Cerebellar nuclear complex (tissue), 1 donor: ENCODE measurements around the gene DCDC1.
"Not testable (repeated sequence)": the region's sequence is repeated elsewhere in the genome, so short reads cannot be mapped to it uniquely, and the experiment has no call there.

Source experiments
- DNase-seq, 2 experiments: peaks; one replicate each; lab custom pipeline; 2025; lab: John Stamatoyannopoulos, UW

Gene DCDC1

GRCh38 chr11:31328697-31329096 lies 40.8 kb downstream of the DCDC1 start:
- DNase-seq = no peak

GRCh38 chr11:31327417-31327816 lies 42.1 kb downstream of the DCDC1 start:
- DNase-seq = no peak

GRCh38 chr11:31326470-31327148 lies 42.9 kb downstream of the DCDC1 start:
- DNase-seq = no peak

GRCh38 chr11:31325160-31325559 lies 44.4 kb downstream of the DCDC1 start:
- no peak for DNase-seq

GRCh38 chr11:31323145-31323544 lies 46.4 kb downstream of the DCDC1 start:
- DNase-seq = no peak

- DNase-seq = not testable (repeated sequence)
Measured at GRCh38 chr11:31321494-31321893, 48.0 kb downstream of the DCDC1 start.

- no peak for DNase-seq
Measured at GRCh38 chr11:31303644-31304180, 65.8 kb downstream of the DCDC1 start.

- no peak for DNase-seq
Measured at GRCh38 chr11:31301549-31302510, 67.7 kb downstream of the DCDC1 start.

GRCh38 chr11:31295308-31295707 lies 74.2 kb downstream of the DCDC1 start:
- no peak for DNase-seq

- DNase-seq = not testable (repeated sequence)
Measured at GRCh38 chr11:31273527-31273926, 96.0 kb downstream of the DCDC1 start.

GRCh38 chr11:31267720-31268119 lies 101.8 kb downstream of the DCDC1 start:
- no peak for DNase-seq

GRCh38 chr11:31264834-31265233 lies 104.7 kb downstream of the DCDC1 start:
- DNase-seq = no peak

- no peak for DNase-seq
Measured at GRCh38 chr11:31262761-31263160, 106.8 kb downstream of the DCDC1 start.

- no peak for DNase-seq
Measured at GRCh38 chr11:31259797-31260196, 109.7 kb downstream of the DCDC1 start.

GRCh38 chr11:31254415-31254814 lies 115.1 kb downstream of the DCDC1 start:
- DNase-seq = no peak

GRCh38 chr11:31248768-31249167 lies 120.8 kb downstream of the DCDC1 start:
- DNase-seq = no peak

GRCh38 chr11:31247321-31247720 lies 122.2 kb downstream of the DCDC1 start:
- DNase-seq = no peak

GRCh38 chr11:31246451-31247165 lies 122.9 kb downstream of the DCDC1 start:
- no peak for DNase-seq

- no peak for DNase-seq
Measured at GRCh38 chr11:31243706-31244105, 125.8 kb downstream of the DCDC1 start.

- peak in 1 of 2 experiments; percentile 16 for DNase-seq
Measured at GRCh38 chr11:31240340-31240904, 129.1 kb downstream of the DCDC1 start.

GRCh38 chr11:31237819-31238760 lies 131.4 kb downstream of the DCDC1 start:
- DNase-seq = no peak
